Spleen (tissue), 7 donors: ENCODE measurements around the gene NEBL.

Experiments
- CTCF ChIP-seq, 11 experiments: fragments of 200-600 bp in 7 of 11; fragments of 450-650 bp in 4 of 11; sonication (generic) in 4 of 11; IDR thresholded peaks in 8 of 11; conservative IDR thresholded peaks in 3 of 11; 1 replicate in 7 of 11; 2 replicates in 4 of 11; pipeline versions ENCODE4 v1.4.0 to v1.8.0; 2016 to 2021; ENCODE audit warnings: antibody characterized with exemption in 11 of 11, inconsistent platforms in 4 of 11, mild to moderate bottlenecking in 1 of 11
- POLR2A ChIP-seq, 3 donors: fragments of 450-650 bp; IDR thresholded peaks; one replicate each; pipeline ENCODE4 v1.5.1; 2017; ENCODE audit warnings: antibody characterized with exemption in 3 of 3, mild to moderate bottlenecking in 1 of 3
- POLR2AphosphoS5 ChIP-seq, 3 donors: sonication (generic); formaldehyde crosslinking; IDR thresholded peaks; one replicate each; pipeline ENCODE4 v1.5.1; 2017; ENCODE audit warnings: antibody characterized with exemption in 3 of 3
- donor health status: DM: no; HTN: no; CAD: no; lungs with moderate emphysema.
- donor health status: DM: no; HTN: no; CAD: no.
- donor health status: DM: no; HTN: no; CAD: no.

GRCh38 chr10:20839141-20839540 is 58.0 kb downstream of the NEBL start:
- TF ChIP-seq CTCF (IDR thresholded peaks at IDR 0.05 in 8 of 11, conservative IDR thresholded peaks at IDR 0.05 in 3 of 11) (no peak), POLR2A (IDR thresholded peaks at IDR 0.05) (no peak), POLR2AphosphoS5 (IDR thresholded peaks at IDR 0.05) (no peak)
